GM19193 (cell line): Measurements from ENCODE around the gene PHACTR3.

ENCODE experiments used
- POLR2A ChIP-seq: IDR thresholded peaks from 4 replicates; pipeline ENCODE4 v1.6.1; 2011; ENCODE audit not compliant: insufficient read depth, insufficient read length; ENCODE audit errors: extremely low read depth

PHACTR3 gene

DNA sequence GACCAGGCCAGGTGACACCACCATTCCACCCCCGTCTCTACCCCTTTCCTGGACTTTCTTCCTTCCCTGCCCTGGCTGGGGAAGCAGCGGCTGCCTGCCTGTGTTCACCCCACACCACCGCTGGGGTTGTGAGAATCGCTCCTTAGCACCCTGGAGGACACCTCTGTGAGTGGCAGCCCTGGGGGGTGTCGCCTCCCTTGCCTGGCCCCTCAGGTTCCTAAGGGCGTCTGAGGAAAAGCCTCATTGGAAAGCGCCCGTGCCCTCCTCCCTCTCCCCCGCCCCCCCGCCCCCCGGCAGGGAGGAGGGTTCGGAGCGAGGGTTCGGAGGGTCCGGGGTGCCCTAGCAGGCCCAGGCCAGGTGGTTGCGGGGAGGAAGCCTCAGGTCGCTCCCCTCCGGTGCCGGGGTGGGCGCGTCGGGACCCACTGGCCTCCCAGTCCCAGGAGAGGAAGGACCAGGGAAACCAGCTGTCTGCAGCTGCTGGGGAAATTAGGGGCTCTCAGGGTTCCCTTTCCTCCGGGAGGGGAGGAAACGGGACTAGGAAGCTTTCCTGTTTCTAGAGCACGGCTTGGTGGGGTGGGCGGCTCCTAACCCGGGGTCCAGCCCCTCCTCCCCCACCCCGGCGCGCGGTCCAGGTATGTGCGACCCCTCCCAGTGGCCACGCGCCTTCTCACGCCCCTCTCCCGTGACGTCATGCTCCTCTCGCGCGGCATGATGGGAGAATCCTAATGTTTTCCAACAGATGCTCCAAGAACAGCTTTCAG, at the start of gene PHACTR3:
PHACTR3 (plus strand) TSS at position 760 of the 761 bp plus-strand sequence. CDS start 475 bp downstream, outside the sequence.
- no peak for TF ChIP-seq POLR2A

DNA sequence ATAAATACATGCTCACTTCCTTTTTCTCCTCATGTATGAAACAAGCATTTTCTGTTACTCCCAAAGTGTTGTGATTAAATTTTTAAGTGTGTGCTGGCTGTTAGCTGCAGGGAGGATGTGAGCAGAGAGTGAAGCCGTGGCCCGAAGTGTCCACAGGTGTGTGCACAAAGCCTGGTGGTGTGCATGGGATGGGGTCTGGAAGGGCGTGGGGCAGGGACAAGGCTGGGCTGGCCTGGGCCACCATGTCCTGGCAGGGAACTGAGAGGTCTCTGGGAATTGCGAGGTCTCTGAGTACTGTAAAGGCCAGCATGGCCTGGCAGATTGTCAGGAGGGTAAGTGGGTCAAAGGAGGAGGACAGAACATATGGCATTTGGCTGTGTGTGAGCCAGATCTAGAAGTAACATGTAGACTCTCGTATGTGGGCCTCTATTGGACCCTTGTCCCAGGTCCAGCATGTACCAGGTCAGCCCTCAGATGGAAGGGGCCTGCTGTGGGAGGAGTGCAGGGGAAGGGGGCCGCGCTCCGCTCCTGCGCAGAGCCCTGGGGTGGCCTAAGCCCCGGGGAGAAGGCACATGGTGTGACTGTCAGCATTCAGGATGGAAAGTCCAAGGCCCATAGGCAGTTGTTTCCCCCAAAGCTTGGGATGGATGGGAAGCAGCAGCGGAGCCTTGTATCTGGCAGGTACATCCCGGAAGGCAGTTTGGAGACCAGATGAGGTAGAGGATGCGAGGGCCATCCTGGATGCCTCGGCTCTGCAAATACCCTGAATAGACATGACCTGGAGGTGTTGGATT, 45.1 kb upstream of the PHACTR3 start:
- TF ChIP-seq POLR2A = no peak

DNA sequence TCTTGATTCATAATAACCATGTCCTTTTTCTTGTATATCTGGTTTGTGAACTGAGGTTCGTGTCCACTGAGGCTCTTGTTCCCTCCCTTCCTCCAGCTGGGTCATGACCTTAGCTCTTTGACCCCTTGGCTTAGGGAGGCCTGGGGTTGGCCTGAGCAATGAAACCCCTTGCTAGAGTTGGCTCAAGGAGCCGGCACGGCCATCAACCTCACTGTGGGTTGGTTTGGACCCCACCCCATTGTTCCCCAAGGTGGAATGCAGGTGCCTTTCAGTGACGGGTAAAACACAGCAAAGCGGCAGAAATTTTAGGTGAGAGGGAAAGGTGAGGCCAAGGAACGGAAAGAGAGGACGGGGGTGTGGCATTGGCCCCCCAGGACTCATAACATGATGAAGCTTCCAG, 44.5 kb upstream of the PHACTR3 start:
- no peak for TF ChIP-seq POLR2A

DNA sequence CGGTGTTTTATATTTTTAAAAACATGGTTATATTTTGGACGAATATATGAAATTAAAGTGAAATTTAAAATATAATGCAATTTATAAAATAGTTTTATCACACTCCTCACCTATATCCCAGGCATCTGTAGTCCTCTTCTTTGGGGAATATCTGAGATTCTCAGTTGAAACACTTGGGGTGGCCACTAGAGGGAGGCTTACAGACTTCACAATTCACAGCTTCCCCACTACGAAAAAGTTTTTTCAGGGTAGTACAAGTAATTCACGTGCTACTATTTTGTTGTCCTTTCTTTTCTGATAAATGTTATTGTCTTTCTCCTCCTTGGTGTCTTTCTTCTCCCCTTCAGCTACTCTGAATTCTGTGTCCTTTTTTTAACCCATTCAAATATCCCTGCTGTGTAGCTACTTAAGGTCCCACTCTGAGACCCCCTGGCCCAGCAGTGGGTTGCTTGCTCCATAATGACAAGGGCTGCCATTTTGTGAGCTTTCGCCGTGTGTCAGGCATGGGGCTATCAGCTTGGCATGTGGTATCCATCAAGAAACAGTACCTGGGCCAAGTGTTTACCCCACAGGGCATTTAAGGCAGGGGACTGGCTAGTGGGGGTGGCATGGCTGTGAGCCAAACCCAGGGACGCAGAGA, 43.6 kb upstream of the PHACTR3 start:
- no peak for TF ChIP-seq POLR2A

DNA sequence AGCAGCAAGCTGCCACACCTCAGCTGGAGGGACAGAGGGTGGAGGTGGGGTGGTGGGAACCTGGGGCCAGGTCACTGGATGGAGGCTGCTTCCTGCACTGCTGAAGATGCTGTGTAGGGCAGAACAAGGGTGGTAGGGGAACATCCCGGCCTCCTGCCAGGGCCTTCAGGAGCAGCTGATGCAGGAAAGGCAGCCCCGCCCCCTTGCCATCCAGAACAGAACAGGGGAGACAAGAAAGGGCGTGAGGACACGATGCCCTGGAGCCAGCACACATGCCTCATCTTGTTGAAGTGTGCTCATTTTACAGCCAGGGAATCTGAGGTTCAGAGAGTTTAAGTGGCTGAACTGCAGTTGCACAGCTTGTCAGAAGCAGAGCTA, 43.1 kb upstream of the PHACTR3 start:
- TF ChIP-seq POLR2A = no peak

DNA sequence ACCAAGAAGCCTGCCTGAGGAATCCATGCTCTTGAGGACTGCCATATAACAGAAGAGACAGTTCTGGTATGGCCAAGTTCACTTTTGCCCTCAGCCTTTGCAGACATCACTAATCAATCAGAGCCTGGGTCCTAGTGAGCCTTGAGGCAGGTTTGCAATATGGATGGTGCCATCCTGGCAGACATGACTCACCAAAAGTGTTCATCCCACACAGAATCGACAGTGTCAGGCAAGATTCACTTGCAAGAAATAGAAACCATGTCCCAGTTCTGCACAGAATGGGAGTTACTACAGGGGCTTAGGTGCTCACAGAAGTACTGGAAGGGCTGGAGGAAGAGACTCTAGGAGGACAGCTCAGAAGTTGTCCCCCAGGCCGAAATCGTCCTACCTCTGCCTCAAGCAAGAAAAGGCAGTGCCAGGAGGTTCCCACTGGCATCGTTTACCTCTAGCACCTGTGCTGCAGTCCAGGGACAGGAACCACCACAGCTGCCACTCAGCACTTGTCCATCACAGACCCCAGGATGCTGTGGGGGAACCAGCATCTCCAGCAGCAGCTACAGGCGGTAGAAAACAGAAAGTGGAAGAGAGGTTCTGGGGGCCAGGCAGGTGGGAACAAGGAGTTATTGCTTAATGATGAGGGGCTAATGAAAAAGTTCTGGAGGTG, 42.6 kb upstream of the PHACTR3 start:
- TF ChIP-seq POLR2A = no peak

DNA sequence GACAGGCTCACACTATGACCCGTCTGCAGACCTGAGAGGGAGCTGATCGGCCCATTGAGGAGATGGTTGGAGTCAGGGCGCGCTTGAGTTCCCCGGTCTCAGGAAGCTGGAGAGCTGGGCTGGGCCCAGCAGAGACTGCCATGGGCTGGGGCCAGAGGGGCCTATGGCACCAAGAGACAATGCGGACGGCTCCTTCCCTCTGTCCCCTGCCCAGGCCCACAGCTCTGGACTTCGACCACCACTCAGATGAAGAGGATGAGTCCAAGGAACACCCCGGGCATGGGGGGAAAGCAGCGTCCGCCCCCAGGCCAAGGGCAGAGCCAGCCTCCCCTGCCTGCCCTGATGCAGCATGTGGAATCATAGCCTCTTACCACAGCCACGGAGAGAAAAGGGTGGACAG, 40.2 kb upstream of the PHACTR3 start:
- TF ChIP-seq POLR2A = no peak

DNA sequence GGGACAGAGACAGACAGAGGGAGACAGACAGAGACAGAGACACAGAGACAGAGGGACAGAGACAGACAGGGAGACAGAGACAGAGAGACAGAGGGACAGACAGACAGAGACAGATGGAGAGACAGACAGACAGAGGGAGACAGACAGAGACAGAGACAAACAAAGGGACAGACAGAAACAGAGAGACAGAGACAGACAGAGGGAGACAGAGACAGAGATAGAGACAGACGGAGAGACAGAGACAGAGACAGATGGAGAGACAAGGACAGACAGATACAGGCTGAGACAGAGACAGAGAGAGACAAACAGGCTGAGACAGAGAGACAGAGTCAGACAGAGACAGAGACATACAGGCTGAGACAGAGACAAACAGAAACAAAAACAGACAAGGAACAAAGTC, 39.4 kb upstream of the PHACTR3 start:
- TF ChIP-seq POLR2A = no peak

DNA sequence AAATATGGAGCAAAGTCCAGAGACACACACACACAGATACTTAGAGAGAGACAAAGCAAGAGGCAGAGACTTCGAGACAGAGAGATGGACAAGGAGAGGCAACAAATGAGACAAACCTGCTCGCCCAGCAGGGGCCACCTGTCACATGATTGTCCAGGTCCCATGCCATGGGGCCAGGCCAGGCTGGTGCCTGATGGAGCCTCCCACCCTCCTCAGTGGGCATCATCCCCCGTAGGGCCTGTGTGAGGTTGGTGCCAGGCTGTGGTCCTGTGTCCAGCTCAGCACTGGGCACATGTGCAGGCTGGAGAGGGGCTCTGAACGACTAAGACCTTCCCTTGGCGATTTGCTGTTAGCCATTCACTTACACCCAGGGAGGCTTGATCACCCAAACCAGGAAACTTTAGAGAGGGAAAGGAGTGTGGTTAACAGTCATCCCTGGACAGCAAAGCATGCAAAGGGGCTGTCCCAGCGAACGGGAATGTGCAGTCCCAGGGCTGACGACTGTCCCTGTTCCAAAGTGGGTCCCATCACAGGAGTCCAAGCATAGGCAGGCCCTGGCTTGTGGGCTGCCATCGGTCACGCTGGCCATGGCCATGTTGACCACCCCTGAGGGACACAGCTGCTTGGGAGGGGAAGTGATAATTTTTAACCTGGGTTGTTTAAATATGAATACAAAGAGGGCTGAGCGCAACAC, 38.4 kb upstream of the PHACTR3 start:
- TF ChIP-seq POLR2A = no peak

DNA sequence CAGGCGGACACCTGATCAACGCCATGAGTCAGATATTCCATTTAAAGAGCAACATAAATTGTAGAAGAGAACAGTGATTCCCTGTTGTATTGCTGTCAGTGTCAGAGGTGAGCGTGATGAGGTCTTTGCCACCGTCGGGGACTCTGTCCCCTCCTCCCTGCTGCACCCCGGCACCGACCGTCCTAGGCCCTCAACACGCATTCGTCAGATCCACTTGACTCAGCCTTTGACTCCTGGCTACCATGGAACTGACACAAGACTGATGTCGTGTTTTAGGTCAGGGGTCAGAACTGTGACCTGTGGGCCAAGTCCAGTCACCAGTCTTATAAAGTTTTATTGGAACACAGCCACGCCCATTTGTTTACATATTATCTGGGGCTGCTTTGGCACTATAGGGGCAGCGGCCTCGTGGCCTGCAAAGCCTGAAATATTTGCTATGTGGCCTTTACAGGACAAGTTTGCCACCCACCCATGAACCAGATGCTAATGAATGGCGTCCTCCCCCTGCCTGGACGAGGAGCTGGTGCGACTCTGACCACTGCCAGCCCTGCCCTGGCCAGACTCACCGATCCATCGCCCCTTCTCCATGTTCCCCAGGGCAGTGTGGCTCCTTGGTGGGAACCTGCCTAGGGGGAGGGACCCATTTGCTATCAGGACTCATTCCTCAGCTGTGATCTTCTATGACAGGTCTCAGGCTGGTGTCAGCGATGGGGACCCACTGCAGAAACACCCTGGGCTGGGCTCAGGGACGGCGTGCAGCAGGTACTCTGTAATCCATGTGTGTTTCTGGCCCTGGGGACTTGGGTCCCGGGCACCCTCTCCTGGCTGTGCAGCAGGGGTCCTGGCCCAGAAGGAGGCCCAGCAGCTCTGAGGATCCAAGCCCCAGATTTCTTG, 37.5 kb upstream of the PHACTR3 start:
- no peak for TF ChIP-seq POLR2A

DNA sequence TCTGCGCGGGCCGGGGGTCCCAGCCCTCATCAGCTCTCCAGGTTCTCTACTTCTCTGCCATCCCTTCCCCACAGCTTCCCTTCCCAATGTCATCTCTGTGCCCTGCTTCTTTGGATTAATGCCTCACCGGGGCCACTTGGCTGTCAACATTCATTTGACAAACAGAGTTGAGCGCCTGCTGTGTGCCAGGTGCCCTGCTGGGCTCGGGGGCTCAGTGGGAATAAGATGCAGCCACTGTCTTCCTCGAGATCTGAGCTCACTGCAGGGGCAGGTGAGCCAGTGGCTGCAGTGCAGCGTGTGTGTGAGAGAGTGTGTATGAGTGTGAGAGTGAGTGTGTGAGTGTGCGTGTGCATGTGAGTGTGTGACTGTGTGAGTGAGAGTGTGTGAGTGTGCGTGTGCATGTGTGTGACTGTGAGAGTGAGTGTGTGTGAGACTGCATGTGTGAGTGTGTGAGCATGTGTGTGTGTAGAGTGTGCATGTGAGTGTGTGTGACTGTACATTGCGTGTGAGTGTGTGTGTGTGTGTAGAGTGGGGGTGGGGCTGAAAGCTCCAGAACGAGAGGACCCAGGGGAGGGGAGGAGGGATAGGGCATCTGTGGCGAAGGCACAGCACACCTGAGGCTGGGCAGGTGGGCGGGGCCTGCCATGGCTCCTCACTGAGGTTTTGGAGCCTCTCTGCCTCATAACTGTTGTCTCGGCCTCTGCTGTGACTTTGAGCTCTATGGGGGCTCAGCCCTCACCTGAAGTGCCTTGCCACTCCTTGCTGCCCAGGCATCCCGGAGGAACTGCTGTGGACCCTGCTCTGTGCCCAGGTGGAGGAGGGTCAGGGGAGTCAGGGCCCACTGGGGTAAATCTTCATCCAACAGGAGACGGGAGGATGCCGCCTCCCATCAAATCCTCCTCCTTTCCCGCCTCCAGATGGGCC, 36.5 kb upstream of the PHACTR3 start:
- TF ChIP-seq POLR2A = no peak

DNA sequence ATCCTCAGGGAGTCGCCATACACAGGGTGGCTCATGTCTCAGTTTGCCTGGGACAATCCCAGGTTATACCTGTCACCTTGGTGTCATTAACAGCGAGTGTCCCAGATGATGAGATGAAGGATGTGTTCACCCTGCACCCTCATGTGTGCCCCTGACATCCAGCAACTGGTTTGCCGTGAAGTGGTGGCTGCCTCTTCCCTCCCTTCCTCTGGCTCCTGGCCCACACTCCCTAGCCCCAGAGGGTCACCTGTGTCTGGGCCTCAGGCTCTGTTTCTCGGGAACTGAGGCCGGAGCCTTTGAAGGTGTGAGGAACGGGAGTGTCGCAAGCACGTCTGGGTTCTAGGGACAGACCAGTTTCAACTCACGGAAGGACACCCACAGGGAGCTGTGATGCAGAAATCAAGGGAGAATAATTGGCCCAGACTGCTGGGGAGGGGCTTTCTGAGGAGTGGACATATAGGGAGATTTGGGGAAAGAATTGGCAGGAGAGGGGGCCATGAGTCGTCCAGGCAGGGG, 35.8 kb upstream of the PHACTR3 start:
- no peak for TF ChIP-seq POLR2A

DNA sequence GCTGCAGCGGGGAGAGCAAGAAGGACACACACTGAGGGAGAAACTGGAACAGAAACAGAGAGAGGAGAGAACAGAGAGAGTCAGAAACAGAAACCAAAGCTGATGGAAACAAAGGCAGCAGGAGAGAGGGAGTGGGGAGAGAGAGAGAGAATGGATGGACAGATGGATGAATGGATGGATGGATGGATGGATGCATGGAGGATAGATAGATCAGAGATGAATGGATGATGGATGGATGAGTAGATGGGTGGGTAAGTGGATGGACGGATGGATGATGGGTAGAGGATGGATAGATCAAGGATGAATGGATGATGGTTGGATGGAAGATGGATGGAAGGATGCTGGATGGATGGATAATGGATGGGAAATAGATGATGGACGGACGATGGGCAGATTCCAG, 35.0 kb upstream of the PHACTR3 start:
- no peak for TF ChIP-seq POLR2A

DNA sequence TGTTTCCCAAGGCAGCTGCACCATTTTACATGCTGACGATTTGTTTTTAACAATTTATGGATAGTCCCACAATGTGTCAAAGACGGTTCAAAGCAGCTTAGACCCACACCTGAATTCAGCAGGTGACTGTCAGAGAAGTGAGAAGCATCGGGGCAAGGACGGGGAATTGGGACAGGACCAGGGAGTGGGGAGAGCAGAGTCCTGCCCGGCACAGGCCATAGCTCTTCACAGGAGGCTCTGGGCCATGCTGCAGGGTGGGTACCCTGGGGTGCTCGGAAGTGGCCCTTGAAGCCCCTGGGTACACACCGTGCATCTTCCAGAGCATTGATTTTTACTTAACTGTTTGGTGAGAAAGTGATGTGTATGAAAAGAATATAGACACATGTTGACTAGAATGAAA, 33.2 kb upstream of the PHACTR3 start:
- TF ChIP-seq POLR2A = no peak
